Endodermal cell (in vitro differentiated cells): Measurements from ENCODE around the gene CAMTA1. TPM values are rescaled to one million over a fixed set of nuclear protein-coding genes. Genes with fewer than 3 reads are reported as not detected.

Experiments
- DNase-seq: peaks from one replicate; pipeline ENCODE4 v3.0.0-alpha.2; 2017
- H3K27ac ChIP-seq: 2 replicates; pipeline ENCODE4 v1.5.1; 2013; ENCODE audit warnings: mild to moderate bottlenecking, low read depth, low read length, moderate library complexity
- H3K27me3 ChIP-seq: 2 replicates; pipeline ENCODE4 v1.6.1; 2013; ENCODE audit warnings: mild to moderate bottlenecking, low read length, moderate library complexity; ENCODE audit not compliant: insufficient read depth, control insufficient read depth, poor library complexity, severe bottlenecking
- H3K36me3 ChIP-seq: 2 replicates; pipeline ENCODE4 v1.7.0; 2013; ENCODE audit warnings: mild to moderate bottlenecking, low read length, moderate library complexity; ENCODE audit not compliant: control insufficient read depth, insufficient read depth
- H3K4me1 ChIP-seq: one replicate; pipeline ENCODE4 v1.7.0; 2013; ENCODE audit warnings: low read length; ENCODE audit not compliant: control insufficient read depth, insufficient read depth
- H3K4me3 ChIP-seq: 2 replicates; pipeline ENCODE4 v1.5.1; 2013; ENCODE audit warnings: mild to moderate bottlenecking, low read length, moderate library complexity
- H3K9ac ChIP-seq: 2 replicates; pipeline ENCODE4 v1.6.1; 2013; ENCODE audit warnings: mild to moderate bottlenecking, low read length, moderate library complexity; ENCODE audit not compliant: poor library complexity, severe bottlenecking; ENCODE audit errors: extremely low read depth
- H3K9me3 ChIP-seq: 2 replicates; pipeline ENCODE4 v1.6.1; 2013; ENCODE audit warnings: mild to moderate bottlenecking, low read length, moderate library complexity; ENCODE audit not compliant: control insufficient read depth
- H3K27ac Mint-ChIP-seq: 2 replicates; pipeline ENCODE4 v1.8.0; 2020; ENCODE audit warnings: mixed read lengths
- H3K27me3 Mint-ChIP-seq: 2 replicates; pipeline ENCODE4 v1.8.0; 2021; ENCODE audit warnings: mild to moderate bottlenecking, mixed read lengths; ENCODE audit not compliant: insufficient read depth
- H3K36me3 Mint-ChIP-seq: 2 replicates; pipeline ENCODE4 v1.8.0; 2020; ENCODE audit warnings: low read depth, mixed read lengths
- H3K4me1 Mint-ChIP-seq: 2 replicates; pipeline ENCODE4 v1.8.0; 2020; ENCODE audit warnings: mixed read lengths
- H3K4me3 Mint-ChIP-seq: 2 replicates; pipeline ENCODE4 v1.8.0; 2020; ENCODE audit warnings: mild to moderate bottlenecking, moderate library complexity, mixed read lengths
- H3K9me3 Mint-ChIP-seq: 2 replicates; pipeline ENCODE4 v1.8.0; 2020; ENCODE audit warnings: mild to moderate bottlenecking, mixed read lengths
- WGBS, 2 experiments: methylation state at CpG; one replicate each; pipeline versions ENCODE4 v1.1.5 to v1.1.7; 2013; ENCODE audit warnings: missing lambda C conversion rate in 2 of 2, mixed read lengths in 1 of 2; ENCODE audit not compliant: insufficient coverage in 1 of 2, insufficient read length in 1 of 2; 5-methylcytosine and 5-hydroxymethylcytosine counted together
- total RNA-seq, 2 donors: library from RNA; stranded (reverse); fragmentation: NEBNext Ultra II Directional in 1 of 2; extraction: Animal tissue kit (Norgen Biotek cat#: 25700) in 1 of 2; gene quantifications; 2 replicates in 1 of 2; 3 replicates in 1 of 2; pipeline ENCODE4 v1.2.1, GENCODE V29; 2021
- TF ChIP-seq, protein P1 (sequence below): fragments of 200-600 bp; sonication (generic); conservative IDR thresholded peaks from 2 replicates; pipeline ENCODE4 v1.5.0; 2021; ENCODE audit warnings: antibody characterized with exemption, mild to moderate bottlenecking

CAMTA1 gene
- total RNA-seq, 2 donors from 2014 or later = 123 to 137 TPM

DNA sequence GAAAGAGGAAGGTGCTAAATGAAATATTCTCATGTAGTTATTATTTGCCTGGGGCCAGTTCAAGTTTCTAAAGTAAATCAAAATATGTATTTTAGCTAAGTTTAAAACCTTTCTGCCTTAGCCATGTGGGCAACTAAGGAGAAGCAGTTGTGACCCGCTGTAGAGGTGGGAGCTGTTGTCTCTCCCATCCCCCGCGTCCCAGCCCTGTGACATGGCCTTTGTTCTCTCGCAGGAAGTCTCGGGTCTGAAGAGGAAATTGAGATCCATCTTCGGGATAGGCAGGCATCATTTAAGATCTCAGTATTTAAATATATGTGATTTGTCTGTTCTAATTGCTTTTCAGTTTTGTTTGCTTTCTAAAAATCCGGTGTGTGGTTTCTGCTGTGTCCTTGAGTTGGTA, 121.5 kb downstream of the CAMTA1 start:
- H3K9me3 Mint-ChIP-seq = no peaks in the 10 kb centered on the region
- Histone ChIP-seq H3K27me3 (no peaks in the 10 kb centered on the region), H3K27ac (peak overlapping the region; percentile 67), H3K4me3 (no peak overlapping the region), H3K9me3 (no peaks in the 10 kb centered on the region), H3K4me1 (peaks cover 3% of the 10 kb centered on the region), H3K36me3 (no peaks in the 10 kb centered on the region), H3K9ac (no peak overlapping the region)
- H3K27ac Mint-ChIP-seq = peak overlapping the region; percentile 24
- 63 to 72% methylated on average over 7 of the region's 7 CpGs for WGBS, 2 experiments
- no peaks in the 10 kb centered on the region for H3K36me3 Mint-ChIP-seq
- DNase-seq = peak; percentile 73
- no peak overlapping the region for H3K4me3 Mint-ChIP-seq
- peaks cover 34% of the 10 kb centered on the region for H3K4me1 Mint-ChIP-seq
- TF ChIP-seq, protein P1, sequence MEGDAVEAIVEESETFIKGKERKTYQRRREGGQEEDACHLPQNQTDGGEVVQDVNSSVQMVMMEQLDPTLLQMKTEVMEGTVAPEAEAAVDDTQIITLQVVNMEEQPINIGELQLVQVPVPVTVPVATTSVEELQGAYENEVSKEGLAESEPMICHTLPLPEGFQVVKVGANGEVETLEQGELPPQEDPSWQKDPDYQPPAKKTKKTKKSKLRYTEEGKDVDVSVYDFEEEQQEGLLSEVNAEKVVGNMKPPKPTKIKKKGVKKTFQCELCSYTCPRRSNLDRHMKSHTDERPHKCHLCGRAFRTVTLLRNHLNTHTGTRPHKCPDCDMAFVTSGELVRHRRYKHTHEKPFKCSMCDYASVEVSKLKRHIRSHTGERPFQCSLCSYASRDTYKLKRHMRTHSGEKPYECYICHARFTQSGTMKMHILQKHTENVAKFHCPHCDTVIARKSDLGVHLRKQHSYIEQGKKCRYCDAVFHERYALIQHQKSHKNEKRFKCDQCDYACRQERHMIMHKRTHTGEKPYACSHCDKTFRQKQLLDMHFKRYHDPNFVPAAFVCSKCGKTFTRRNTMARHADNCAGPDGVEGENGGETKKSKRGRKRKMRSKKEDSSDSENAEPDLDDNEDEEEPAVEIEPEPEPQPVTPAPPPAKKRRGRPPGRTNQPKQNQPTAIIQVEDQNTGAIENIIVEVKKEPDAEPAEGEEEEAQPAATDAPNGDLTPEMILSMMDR = no peak
- H3K27me3 Mint-ChIP-seq = no peaks in the 10 kb centered on the region

DNA sequence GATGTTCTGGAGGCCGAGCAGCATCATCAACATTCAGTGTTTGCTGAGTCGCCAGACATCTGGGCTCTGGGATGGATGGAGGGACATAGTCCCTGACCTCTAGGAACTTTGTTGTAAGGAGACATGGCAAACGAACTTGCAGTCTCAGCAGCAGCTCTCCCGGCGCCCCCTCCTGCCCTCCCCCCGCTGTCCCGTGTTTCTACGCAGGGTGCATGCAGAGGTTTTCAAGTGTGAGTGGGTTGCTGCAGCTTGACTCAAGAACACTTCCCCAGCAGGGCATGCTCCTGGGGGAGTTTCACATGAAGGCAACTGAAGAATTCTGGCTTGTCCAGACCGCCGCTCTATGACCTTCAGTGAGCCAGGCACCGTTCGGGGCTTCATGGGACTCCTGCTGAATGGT, 121.9 kb downstream of the CAMTA1 start:
- Mint-ChIP-seq H3K36me3 (no peaks in the 10 kb centered on the region), H3K9me3 (no peaks in the 10 kb centered on the region), H3K4me1 (peaks cover 38% of the 10 kb centered on the region), H3K27ac (peak overlapping the region; percentile 24), H3K27me3 (no peaks in the 10 kb centered on the region), H3K4me3 (no peak overlapping the region)
- H3K4me1 ChIP-seq = peaks cover 7% of the 10 kb centered on the region
- H3K9ac ChIP-seq = no peak overlapping the region
- no peaks in the 10 kb centered on the region for H3K27me3 ChIP-seq
- WGBS, 2 experiments = 88 to 98% methylated on average over 7 to 12 of the region's 12 CpGs
- TF ChIP-seq, protein P1 = no peak
- H3K27ac ChIP-seq = peak overlapping the region; percentile 67
- H3K4me3 ChIP-seq = no peak overlapping the region
- H3K9me3 ChIP-seq = no peaks in the 10 kb centered on the region
- H3K36me3 ChIP-seq = no peaks in the 10 kb centered on the region
- DNase-seq = no peak

DNA sequence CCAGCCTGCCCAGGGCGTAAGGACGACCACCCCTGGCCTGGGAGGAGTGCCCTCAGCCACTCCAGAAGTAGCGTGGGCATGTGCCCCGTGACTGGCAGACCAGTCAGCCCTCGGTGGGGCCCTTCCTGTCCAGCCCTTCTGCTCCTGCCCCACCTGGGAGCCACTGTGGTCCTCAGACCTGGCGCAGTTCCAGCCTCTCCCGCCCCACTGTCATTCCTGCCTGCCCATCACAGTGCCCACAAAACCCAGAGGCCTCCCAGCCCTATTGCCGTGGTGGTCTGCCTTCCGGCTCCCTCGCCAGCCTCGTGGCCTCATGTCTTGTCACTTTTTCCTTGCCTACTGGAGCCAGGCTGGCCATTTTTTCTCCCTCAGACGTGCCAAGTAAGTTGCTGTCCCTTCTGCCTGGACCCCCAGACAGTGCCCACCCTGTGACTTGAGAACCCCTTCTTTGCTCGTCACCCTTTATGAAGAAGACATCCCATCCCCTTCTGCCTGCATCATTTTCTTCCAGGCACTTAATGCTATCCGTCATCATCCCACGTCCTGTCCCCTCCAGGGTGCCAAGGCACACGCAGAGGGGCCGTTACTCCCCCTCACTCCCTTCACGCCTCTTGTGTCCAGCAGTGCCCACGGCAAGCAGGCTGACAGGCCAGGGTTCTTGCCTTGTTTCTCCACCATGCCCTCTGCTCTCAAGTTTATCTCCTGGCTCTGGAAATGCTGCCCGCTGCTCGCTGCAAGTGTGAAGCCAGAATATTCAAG, 122.6 kb downstream of the CAMTA1 start:
- Mint-ChIP-seq H3K4me1 (peaks cover 43% of the 10 kb centered on the region), H3K27me3 (no peaks in the 10 kb centered on the region), H3K4me3 (no peak overlapping the region), H3K36me3 (no peaks in the 10 kb centered on the region), H3K27ac (no peak overlapping the region), H3K9me3 (no peaks in the 10 kb centered on the region)
- Histone ChIP-seq H3K9ac (no peak overlapping the region), H3K9me3 (no peaks in the 10 kb centered on the region), H3K36me3 (no peaks in the 10 kb centered on the region), H3K4me1 (peaks cover 7% of the 10 kb centered on the region), H3K27ac (no peak overlapping the region), H3K4me3 (no peak overlapping the region), H3K27me3 (no peaks in the 10 kb centered on the region)
- TF ChIP-seq, protein P1 = no peak
- WGBS, 2 experiments = 91 to 95% methylated on average over 20 to 21 of the region's 21 CpGs
- DNase-seq = no peak
